Fibroblast of skin of right biceps (primary cell): ENCODE measurements around the gene NBPF1.
A peak's percentile ranks its signal among the peaks of the same experiment; 100 is the strongest.
"Not testable (repeated sequence)": the region's sequence is repeated elsewhere in the genome, so short reads cannot be mapped to it uniquely, and the experiment has no call there.

ENCODE experiments used
- DNase-seq: peaks from one replicate; pipeline ENCODE4 v3.0.0-alpha.2; 2013

The NBPF1 gene

DNA sequence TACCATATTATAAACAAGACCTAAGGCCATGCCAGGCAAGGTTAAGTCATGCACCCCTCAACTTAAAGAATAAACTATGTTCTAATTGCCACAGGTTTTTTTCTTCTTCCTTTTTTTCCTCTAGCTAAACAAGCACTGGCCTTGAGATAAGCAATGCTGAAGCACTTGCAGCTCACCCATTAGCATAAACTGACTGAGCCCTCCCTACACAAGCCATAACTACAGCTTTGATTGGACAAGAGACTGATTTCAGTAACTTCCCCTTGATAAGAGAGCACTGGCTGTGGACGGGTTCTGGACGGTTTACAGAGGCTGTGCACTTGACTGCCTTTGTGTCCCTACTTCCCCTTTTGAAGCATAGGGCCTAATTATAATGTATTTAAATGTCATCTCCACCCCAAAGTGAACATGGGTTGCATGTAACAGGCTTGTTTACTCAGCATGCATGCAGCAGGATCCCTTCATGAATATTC lies 72.9 kb downstream of the NBPF1 start:
- DNase-seq = not testable (repeated sequence)

GRCh38 chr1:16537528-16537927 lies 75.8 kb downstream of the NBPF1 start:
- DNase-seq = not testable (repeated sequence)

- not testable (repeated sequence) for DNase-seq
Measured at GRCh38 chr1:16536796-16537195, 76.6 kb downstream of the NBPF1 start.

DNA sequence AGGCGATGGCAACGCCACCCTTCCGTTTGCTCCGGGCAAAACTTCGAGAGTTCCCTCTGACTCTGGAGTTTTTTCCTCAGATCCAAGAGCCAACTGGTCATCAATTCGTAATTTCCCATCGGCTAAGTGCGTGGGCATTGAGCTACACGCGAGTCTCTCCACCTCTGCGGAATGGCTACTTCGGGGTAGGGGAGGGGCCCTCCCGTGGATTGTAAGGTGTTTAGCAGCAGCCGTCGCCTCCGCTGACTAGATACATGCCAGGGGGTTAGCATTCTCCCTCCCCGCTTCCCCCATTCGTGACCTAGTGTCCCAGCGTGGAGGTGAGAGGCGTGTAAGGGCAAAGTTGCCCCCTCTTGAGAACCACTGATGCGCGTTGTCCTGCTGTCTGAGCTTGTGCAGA lies 77.5 kb downstream of the NBPF1 start:
- not testable (repeated sequence) for DNase-seq

- DNase-seq = not testable (repeated sequence)
Measured at GRCh38 chr1:16535487-16535886, 77.9 kb downstream of the NBPF1 start.

- DNase-seq = peak; percentile 86
Measured at GRCh38 chr1:16534829-16535456, 78.4 kb downstream of the NBPF1 start.

- not testable (repeated sequence) for DNase-seq
Measured at GRCh38 chr1:16534239-16534828, 79.0 kb downstream of the NBPF1 start.

- not testable (repeated sequence) for DNase-seq
Measured at GRCh38 chr1:16532235-16532991, 81.0 kb downstream of the NBPF1 start.

DNA sequence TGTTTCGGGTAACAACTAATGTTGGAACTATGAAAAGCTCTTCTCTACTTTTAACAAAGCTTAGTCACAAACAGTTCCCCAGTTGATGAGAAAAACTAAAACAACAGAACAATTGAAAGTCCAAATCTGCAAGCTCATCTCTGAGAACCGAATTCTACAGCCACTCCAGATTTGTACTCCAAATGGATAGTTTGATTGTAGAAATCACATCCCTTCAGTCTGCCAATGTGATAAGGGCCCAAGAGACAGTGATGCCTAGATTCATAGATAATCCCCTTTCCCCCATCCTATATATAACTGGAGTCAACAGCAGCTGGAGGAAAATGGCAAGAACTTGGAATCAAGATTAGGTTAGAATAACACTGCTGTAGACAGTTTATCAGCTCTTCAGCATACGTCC lies 85.0 kb downstream of the NBPF1 start:
- DNase-seq = not testable (repeated sequence)

- DNase-seq = not testable (repeated sequence)
Measured at GRCh38 chr1:16525769-16526168, 87.6 kb downstream of the NBPF1 start.

DNA sequence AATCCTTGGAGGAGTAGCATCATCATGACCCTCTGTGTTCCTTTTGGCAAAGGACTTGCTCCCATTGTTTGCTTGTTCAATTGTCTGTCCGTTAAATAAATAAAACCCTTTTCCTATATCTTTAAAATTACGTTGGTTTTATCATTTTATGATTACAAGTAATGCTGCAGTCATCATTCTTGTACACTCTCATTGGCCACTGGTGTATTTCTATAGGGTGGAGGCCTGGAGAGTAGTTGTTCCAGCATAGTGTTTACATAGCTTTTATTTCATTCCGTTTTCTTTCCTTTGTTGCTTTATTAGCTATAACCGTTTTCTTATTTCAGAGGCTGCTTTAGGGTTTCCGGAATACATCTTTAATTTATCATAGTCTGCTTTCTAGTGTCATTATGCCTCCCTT lies 91.7 kb downstream of the NBPF1 start:
- DNase-seq = not testable (repeated sequence)

- no peak for DNase-seq
Measured at GRCh38 chr1:16521288-16521583, 92.1 kb downstream of the NBPF1 start.

- not testable (repeated sequence) for DNase-seq
Measured at GRCh38 chr1:16520435-16521287, 92.7 kb downstream of the NBPF1 start.

DNA sequence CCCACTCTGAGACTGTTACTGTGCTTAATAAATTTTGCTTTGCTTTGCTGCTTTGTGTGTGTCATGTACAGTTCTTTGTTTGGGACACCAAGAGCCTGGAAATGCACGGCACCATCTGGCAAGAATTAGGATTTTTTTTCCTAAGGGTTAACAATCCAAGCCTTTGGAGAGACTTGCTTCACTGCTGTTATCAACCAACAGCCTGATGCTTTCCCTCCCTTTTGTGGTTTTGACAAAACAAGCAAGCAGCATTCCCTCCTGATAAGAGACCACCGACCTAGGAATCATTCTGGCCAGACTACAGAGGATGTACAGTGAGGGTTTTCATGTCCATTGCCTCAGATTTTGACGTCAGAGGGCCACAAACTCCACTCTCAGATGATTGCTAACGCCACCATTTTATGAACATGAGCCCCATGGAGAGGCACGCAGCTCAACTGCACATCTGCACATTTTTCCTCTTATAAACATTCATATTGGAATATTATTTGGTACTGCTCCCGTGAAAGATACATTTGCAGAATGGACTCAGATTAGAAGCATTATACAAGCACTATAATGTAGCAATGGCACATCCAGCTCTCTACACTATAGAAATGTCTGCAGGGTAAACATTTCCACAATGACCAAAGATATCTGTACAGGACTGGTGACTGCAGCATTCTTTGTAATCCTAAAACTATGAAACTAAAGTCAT lies 94.0 kb downstream of the NBPF1 start:
- DNase-seq = not testable (repeated sequence)

DNA sequence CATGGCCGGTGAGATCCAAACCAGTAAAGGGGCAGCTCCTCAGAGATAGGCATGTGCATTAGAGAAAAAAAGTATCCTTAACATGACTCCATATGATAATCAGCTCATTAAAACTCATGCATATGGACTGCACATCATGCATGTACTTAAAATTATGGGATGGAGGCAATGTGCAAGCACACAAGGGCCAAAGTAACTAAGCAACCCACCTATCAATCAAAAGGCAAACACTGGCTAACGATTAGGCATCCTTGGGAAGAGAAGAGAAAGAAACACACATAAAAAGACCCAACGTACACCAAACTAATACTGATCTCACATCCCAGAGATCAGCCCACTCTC lies 94.5 kb downstream of the NBPF1 start:
- not testable (repeated sequence) for DNase-seq

DNA sequence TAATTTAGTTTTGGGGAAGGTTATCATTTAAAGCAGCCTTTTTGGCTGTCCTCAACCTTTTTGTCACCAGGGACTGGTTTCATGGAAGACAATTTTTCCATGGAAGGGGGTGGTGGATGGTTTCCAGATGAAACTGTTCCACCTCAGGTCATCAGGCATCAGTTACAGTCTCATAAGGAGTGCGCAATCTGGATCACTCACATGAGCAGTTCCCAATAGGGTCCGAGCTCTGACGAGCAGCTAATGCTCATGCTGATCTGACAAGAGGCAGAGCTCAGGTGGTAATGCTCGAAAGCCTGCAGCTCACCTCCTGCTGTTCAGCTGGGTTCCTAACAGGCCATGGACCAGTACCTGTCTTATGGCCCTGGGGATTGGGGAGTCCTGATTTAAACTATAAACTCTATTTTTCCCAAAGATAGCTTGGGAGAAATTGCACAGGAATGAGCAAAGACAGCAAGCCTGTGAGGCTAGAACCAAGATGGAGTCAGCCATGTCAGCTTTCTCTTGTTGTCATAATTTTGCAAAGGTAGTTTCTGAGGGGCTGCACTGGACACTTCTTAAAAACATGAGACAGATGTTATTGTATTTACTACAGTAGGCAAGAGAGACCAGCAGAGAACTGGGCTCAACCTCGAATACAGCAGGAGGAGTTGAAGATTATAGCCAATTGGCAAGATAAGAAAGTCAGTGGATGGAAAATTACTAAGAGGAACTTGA lies 96.5 kb downstream of the NBPF1 start:
- not testable (repeated sequence) for DNase-seq

GRCh38 chr1:16514107-16515055 lies 99.0 kb downstream of the NBPF1 start, which contains the start of gene RNU1-1:
RNU1-1 (minus strand) TSS chr1:16514285.
- peak; percentile 75 for DNase-seq

- DNase-seq = peak; percentile 97
Measured at GRCh38 chr1:16513412-16514106, 99.8 kb downstream of the NBPF1 start.

- not testable (repeated sequence) for DNase-seq
Measured at GRCh38 chr1:16512624-16513411, 100.5 kb downstream of the NBPF1 start.
